ENCODE data around the gene EMP2.
"Not testable (repeated sequence)": the region's sequence is repeated elsewhere in the genome, so short reads cannot be mapped to it uniquely, and the experiment has no call there.

Gene EMP2

GRCh38 chr16:10535461-10535860 lies 44.9 kb downstream of the EMP2 start:
- no peak for DNase-seq (ENCODE audit: low read depth, low spot score)
- Histone ChIP-seq H3K4me1 (ENCODE audit: control insufficient read depth, insufficient read depth, low read length) (no peaks in the 10 kb centered on the region), H3K4me3 (ENCODE audit: low read length) (no peak overlapping the region), H3K27ac (ENCODE audit: low read length) (no peak overlapping the region), H3K27me3 (ENCODE audit: control insufficient read depth, insufficient read depth, low read length) (no peaks in the 10 kb centered on the region), H3K9me3 (ENCODE audit: control insufficient read depth, insufficient read depth, low read length) (no peaks in the 10 kb centered on the region), H3K36me3 (ENCODE audit: control insufficient read depth, insufficient read depth, low read length) (peaks cover 3% of the 10 kb centered on the region; the same call in 1 of the 2 replicates)
- WGBS (ENCODE audit: insufficient coverage, insufficient read length): no CpG with 5 or more reads among the region's 10 CpGs

DNA sequence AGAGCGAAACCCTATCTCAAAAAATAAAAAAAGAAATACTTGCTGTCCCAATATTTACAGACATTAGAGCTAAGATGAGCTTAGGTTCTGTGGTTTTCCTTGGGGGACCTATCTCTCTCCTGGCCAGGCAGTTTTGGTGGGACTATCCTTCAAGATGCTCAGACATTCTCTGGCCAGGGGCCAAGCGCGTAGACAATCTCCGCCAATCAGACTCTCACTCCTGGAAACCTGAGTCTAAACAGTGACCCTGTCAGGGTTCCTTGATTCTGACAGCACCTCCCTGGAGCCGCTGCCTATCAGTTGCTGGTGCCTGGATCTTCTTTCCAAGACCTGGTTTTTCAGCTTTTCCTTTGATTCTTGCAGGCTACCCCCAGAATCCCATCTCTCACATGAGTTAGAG lies 45.6 kb downstream of the EMP2 start:
- no CpG with 5 or more reads among the region's 5 CpGs for WGBS (ENCODE audit: insufficient coverage, insufficient read length)
- Histone ChIP-seq H3K27ac (ENCODE audit: low read length) (no peak overlapping the region), H3K4me1 (ENCODE audit: control insufficient read depth, insufficient read depth, low read length) (no peaks in the 10 kb centered on the region), H3K36me3 (ENCODE audit: control insufficient read depth, insufficient read depth, low read length) (peaks cover 3% of the 10 kb centered on the region; the same call in 1 of the 2 replicates), H3K27me3 (ENCODE audit: control insufficient read depth, insufficient read depth, low read length) (no peaks in the 10 kb centered on the region), H3K9me3 (ENCODE audit: control insufficient read depth, insufficient read depth, low read length) (no peaks in the 10 kb centered on the region), H3K4me3 (ENCODE audit: low read length) (no peak overlapping the region)
- DNase-seq (ENCODE audit: low read depth, low spot score): no peak

DNA sequence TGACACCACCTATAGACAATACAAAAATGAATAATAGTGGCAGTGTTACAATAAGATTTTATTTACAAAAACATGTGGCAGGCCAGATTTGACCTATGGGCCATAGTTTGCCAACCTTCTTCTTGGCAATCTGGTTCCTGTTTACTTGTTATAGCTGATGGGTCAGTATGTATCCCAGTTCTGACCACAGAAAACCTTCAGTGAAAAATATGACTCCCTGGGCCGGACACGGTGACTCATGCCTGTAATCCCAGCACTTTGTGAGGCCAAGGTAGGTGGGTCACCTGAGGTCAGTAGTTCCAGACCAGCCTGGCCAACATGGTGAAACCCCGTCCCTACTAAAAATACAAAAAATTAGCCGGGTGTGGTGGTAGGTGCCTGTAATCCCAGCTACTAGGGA lies 46.8 kb downstream of the EMP2 start:
- H3K4me1 ChIP-seq (ENCODE audit: control insufficient read depth, insufficient read depth, low read length); H3K4me3 ChIP-seq (ENCODE audit: low read length); H3K9me3 ChIP-seq (ENCODE audit: control insufficient read depth, insufficient read depth, low read length); H3K27me3 ChIP-seq (ENCODE audit: control insufficient read depth, insufficient read depth, low read length); H3K27ac ChIP-seq (ENCODE audit: low read length); DNase-seq (ENCODE audit: low read depth, low spot score); H3K36me3 ChIP-seq (ENCODE audit: control insufficient read depth, insufficient read depth, low read length): not testable (repeated sequence)
- WGBS (ENCODE audit: insufficient coverage, insufficient read length): no CpG with 5 or more reads among the region's 4 CpGs

- no peak for DNase-seq (ENCODE audit: low read depth, low spot score)
- Histone ChIP-seq H3K36me3 (ENCODE audit: control insufficient read depth, insufficient read depth, low read length) (no peaks in the 10 kb centered on the region), H3K9me3 (ENCODE audit: control insufficient read depth, insufficient read depth, low read length) (no peaks in the 10 kb centered on the region), H3K27me3 (ENCODE audit: control insufficient read depth, insufficient read depth, low read length) (no peaks in the 10 kb centered on the region), H3K4me3 (ENCODE audit: low read length) (no peak overlapping the region), H3K4me1 (ENCODE audit: control insufficient read depth, insufficient read depth, low read length) (no peaks in the 10 kb centered on the region), H3K27ac (ENCODE audit: low read length) (no peak overlapping the region)
Observed at GRCh38 chr16:10531582-10531981, 48.8 kb downstream of the EMP2 start.

DNA sequence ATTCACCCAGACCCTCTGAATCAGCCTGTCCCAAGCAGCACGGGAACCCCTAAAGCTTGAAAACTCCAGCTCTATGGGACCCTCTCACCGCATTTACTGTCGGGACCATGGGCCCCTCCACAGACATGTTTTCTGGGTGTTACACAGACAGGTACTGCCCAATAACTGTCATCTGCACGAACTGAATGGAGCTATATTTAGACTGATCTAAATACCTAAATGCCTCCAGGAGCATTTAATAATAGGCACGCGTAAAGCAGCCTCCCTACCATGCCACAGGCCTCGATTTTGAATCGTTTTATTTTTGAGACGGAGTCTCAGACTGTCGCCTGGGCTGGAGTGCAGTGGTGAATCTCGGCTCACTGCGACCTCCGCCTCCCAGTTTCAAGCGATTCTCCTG lies 49.7 kb downstream of the EMP2 start:
- WGBS (ENCODE audit: insufficient coverage, insufficient read length): no CpG with 5 or more reads among the region's 14 CpGs
- no peaks in the 10 kb centered on the region for H3K27me3 ChIP-seq (ENCODE audit: control insufficient read depth, insufficient read depth, low read length)
- H3K9me3 ChIP-seq (ENCODE audit: control insufficient read depth, insufficient read depth, low read length): no peaks in the 10 kb centered on the region
- no peak overlapping the region for H3K27ac ChIP-seq (ENCODE audit: low read length)
- no peak overlapping the region for H3K4me3 ChIP-seq (ENCODE audit: low read length)
- no peaks in the 10 kb centered on the region for H3K4me1 ChIP-seq (ENCODE audit: control insufficient read depth, insufficient read depth, low read length)
- no peaks in the 10 kb centered on the region for H3K36me3 ChIP-seq (ENCODE audit: control insufficient read depth, insufficient read depth, low read length)
- no peak for DNase-seq (ENCODE audit: low read depth, low spot score)

GRCh38 chr16:10529895-10530669 lies 50.3 kb downstream of the EMP2 start:
- no CpG with 5 or more reads among the region's 1 CpG for WGBS (ENCODE audit: insufficient coverage, insufficient read length)
- H3K27ac ChIP-seq (ENCODE audit: low read length): no peak overlapping the region
- no peaks in the 10 kb centered on the region for H3K9me3 ChIP-seq (ENCODE audit: control insufficient read depth, insufficient read depth, low read length)
- H3K4me1 ChIP-seq (ENCODE audit: control insufficient read depth, insufficient read depth, low read length): no peaks in the 10 kb centered on the region
- no peak for DNase-seq (ENCODE audit: low read depth, low spot score)
- no peaks in the 10 kb centered on the region for H3K27me3 ChIP-seq (ENCODE audit: control insufficient read depth, insufficient read depth, low read length)
- H3K36me3 ChIP-seq (ENCODE audit: control insufficient read depth, insufficient read depth, low read length): no peaks in the 10 kb centered on the region
- no peak overlapping the region for H3K4me3 ChIP-seq (ENCODE audit: low read length)

DNA sequence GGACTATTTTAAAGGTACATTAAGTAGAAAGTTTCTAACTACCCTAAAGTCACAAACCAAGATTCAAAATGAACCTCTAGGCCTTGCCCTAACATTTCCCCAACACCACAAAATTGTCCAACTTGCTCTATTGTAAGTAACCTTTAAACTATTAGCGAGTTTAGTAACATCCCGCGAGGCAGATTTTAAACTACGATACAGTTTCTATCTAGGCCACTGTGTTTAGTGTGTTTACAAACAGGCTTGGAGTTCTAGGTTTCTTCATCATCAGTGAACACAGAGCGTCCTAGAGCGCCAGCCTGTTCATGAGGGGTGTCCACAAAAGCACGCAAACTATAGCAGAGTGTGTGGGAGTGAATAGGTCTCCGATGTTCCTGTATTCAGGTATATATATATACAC lies 51.8 kb downstream of the EMP2 start:
- Histone ChIP-seq H3K27ac (ENCODE audit: low read length) (no peak overlapping the region), H3K4me1 (ENCODE audit: control insufficient read depth, insufficient read depth, low read length) (no peaks in the 10 kb centered on the region), H3K4me3 (ENCODE audit: low read length) (no peak overlapping the region), H3K36me3 (ENCODE audit: control insufficient read depth, insufficient read depth, low read length) (no peaks in the 10 kb centered on the region), H3K27me3 (ENCODE audit: control insufficient read depth, insufficient read depth, low read length) (no peaks in the 10 kb centered on the region), H3K9me3 (ENCODE audit: control insufficient read depth, insufficient read depth, low read length) (no peaks in the 10 kb centered on the region)
- DNase-seq (ENCODE audit: low read depth, low spot score): no peak
- no CpG with 5 or more reads among the region's 8 CpGs for WGBS (ENCODE audit: insufficient coverage, insufficient read length)

- Histone ChIP-seq H3K4me3 (ENCODE audit: low read length) (no peak overlapping the region), H3K27ac (ENCODE audit: low read length) (no peak overlapping the region), H3K36me3 (ENCODE audit: control insufficient read depth, insufficient read depth, low read length) (no peaks in the 10 kb centered on the region), H3K27me3 (ENCODE audit: control insufficient read depth, insufficient read depth, low read length) (no peaks in the 10 kb centered on the region), H3K4me1 (ENCODE audit: control insufficient read depth, insufficient read depth, low read length) (no peaks in the 10 kb centered on the region), H3K9me3 (ENCODE audit: control insufficient read depth, insufficient read depth, low read length) (no peaks in the 10 kb centered on the region)
- no peak for DNase-seq (ENCODE audit: low read depth, low spot score)
- WGBS (ENCODE audit: insufficient coverage, insufficient read length): no CpG with 5 or more reads among the region's 7 CpGs
Observed at GRCh38 chr16:10526962-10527361, 53.4 kb downstream of the EMP2 start.

GRCh38 chr16:10525214-10525825 lies 55.1 kb downstream of the EMP2 start:
- Histone ChIP-seq H3K27ac (ENCODE audit: low read length) (no peak overlapping the region), H3K4me1 (ENCODE audit: control insufficient read depth, insufficient read depth, low read length) (no peaks in the 10 kb centered on the region), H3K4me3 (ENCODE audit: low read length) (no peak overlapping the region), H3K36me3 (ENCODE audit: control insufficient read depth, insufficient read depth, low read length) (no peaks in the 10 kb centered on the region), H3K27me3 (ENCODE audit: control insufficient read depth, insufficient read depth, low read length) (no peaks in the 10 kb centered on the region), H3K9me3 (ENCODE audit: control insufficient read depth, insufficient read depth, low read length) (no peaks in the 10 kb centered on the region)
- no peak for DNase-seq (ENCODE audit: low read depth, low spot score)
- no CpG with 5 or more reads among the region's 6 CpGs for WGBS (ENCODE audit: insufficient coverage, insufficient read length)

DNA sequence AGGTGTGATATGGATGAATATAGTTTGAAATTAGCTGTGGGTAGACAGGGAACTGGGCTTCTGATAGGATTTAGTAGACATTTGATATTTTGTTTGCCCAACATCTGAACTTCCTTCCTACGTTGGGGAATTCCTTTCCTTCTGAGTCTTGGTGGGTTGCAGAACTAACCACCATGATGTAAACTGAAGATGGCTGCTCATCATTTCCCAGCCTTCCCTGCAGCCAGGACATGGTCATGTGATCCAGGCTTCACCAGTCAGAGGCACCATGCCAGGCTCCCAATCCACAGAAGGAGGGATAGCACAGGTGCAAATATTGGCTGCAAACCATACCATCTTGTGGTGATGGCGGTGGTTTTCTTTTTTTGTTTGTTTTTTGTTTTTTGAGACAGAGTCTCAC lies 57.4 kb downstream of the EMP2 start:
- WGBS (ENCODE audit: insufficient coverage, insufficient read length): no CpG with 5 or more reads among the region's 2 CpGs
- no peaks in the 10 kb centered on the region for H3K36me3 ChIP-seq (ENCODE audit: control insufficient read depth, insufficient read depth, low read length)
- H3K4me1 ChIP-seq (ENCODE audit: control insufficient read depth, insufficient read depth, low read length): no peaks in the 10 kb centered on the region
- H3K27me3 ChIP-seq (ENCODE audit: control insufficient read depth, insufficient read depth, low read length): no peaks in the 10 kb centered on the region
- H3K27ac ChIP-seq (ENCODE audit: low read length): no peak overlapping the region
- H3K4me3 ChIP-seq (ENCODE audit: low read length): no peak overlapping the region
- DNase-seq (ENCODE audit: low read depth, low spot score): no peak
- H3K9me3 ChIP-seq (ENCODE audit: control insufficient read depth, insufficient read depth, low read length): no peaks in the 10 kb centered on the region

Measured in iPS DF 6.9 (cell line).